Neural progenitor cell (in vitro differentiated cells): Measurements from ENCODE around the gene TNP1.

Experiments used
- CTCF ChIP-seq: fragments of 200-600 bp; sonication (generic); IDR thresholded peaks from 2 replicates; pipeline ENCODE4 v1.5.1; 2017; ENCODE audit warnings: antibody characterized with exemption, mild to moderate bottlenecking
- EZH2phosphoT487 ChIP-seq: fragments of 200-600 bp; sonication (generic); IDR thresholded peaks from 2 replicates; pipeline ENCODE4 v1.6.1; 2017; ENCODE audit warnings: antibody characterized with exemption

- TF ChIP-seq CTCF (no peak), EZH2phosphoT487 (no peak)
These were observed 9.1 kb downstream of the TNP1 start for GRCh38 chr2:216850665-216851322.
